ENCODE results near the gene NPC2.

DNA sequence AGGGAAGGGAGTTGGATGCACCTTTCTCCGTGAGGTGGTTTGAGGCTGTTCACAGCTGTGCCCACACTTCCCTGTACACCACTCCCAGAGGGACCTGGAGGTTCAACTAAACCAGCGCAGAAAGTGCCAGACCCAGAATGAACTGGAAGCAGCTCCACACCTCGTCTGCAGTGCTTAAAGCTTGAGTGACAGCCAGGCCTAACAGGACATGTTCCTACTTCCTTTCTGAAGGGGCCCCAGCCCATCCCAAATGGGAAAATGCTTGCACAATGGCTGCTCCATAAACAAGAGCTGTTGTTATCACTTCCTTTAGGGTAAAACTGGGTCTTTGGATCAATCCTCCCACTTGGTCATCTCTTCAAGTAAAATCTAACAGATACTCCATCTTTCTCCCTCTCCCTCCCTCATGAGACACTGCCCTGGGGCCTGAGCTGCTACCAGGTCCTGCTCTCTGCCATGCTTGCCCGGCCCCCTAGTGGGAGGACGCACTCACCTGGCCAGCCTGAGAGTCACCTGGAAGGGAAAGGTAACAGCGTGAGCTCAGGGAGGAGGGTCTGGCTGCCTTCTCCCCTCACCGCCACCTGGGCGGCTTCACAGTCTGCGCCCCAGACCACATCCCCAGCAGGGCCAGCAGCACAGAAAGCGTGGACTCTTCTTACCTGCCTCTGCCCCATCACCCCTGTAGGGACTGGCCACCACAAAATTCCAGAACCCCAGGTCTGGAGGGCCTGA lies 33.9 kb upstream of the NPC2 start:
- TF ChIP-seq, protein P1, sequence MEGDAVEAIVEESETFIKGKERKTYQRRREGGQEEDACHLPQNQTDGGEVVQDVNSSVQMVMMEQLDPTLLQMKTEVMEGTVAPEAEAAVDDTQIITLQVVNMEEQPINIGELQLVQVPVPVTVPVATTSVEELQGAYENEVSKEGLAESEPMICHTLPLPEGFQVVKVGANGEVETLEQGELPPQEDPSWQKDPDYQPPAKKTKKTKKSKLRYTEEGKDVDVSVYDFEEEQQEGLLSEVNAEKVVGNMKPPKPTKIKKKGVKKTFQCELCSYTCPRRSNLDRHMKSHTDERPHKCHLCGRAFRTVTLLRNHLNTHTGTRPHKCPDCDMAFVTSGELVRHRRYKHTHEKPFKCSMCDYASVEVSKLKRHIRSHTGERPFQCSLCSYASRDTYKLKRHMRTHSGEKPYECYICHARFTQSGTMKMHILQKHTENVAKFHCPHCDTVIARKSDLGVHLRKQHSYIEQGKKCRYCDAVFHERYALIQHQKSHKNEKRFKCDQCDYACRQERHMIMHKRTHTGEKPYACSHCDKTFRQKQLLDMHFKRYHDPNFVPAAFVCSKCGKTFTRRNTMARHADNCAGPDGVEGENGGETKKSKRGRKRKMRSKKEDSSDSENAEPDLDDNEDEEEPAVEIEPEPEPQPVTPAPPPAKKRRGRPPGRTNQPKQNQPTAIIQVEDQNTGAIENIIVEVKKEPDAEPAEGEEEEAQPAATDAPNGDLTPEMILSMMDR (IDR thresholded peaks at IDR 0.05), result no peak
- TF ChIP-seq, protein P2, sequence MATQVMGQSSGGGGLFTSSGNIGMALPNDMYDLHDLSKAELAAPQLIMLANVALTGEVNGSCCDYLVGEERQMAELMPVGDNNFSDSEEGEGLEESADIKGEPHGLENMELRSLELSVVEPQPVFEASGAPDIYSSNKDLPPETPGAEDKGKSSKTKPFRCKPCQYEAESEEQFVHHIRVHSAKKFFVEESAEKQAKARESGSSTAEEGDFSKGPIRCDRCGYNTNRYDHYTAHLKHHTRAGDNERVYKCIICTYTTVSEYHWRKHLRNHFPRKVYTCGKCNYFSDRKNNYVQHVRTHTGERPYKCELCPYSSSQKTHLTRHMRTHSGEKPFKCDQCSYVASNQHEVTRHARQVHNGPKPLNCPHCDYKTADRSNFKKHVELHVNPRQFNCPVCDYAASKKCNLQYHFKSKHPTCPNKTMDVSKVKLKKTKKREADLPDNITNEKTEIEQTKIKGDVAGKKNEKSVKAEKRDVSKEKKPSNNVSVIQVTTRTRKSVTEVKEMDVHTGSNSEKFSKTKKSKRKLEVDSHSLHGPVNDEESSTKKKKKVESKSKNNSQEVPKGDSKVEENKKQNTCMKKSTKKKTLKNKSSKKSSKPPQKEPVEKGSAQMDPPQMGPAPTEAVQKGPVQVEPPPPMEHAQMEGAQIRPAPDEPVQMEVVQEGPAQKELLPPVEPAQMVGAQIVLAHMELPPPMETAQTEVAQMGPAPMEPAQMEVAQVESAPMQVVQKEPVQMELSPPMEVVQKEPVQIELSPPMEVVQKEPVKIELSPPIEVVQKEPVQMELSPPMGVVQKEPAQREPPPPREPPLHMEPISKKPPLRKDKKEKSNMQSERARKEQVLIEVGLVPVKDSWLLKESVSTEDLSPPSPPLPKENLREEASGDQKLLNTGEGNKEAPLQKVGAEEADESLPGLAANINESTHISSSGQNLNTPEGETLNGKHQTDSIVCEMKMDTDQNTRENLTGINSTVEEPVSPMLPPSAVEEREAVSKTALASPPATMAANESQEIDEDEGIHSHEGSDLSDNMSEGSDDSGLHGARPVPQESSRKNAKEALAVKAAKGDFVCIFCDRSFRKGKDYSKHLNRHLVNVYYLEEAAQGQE (IDR thresholded peaks at IDR 0.05; ENCODE audit: insufficient read depth in 1 of 2, low read depth in 2 of 2, low read length in 1 of 2), result no peak
- TF ChIP-seq SIN3A (IDR thresholded peaks at IDR 0.05; ENCODE audit: borderline replicate concordance, insufficient read depth, low read depth, low read length) (no peak), TCF7L2 (IDR thresholded peaks at IDR 0.05; ENCODE audit: low read depth, low read length) (no peak), POLR2AphosphoS5 (IDR thresholded peaks at IDR 0.05; ENCODE audit: low read depth, low read length) (no peak)
